GM12878 (cell line): ENCODE measurements around the gene DST. TPM values are rescaled to one million over a fixed set of nuclear protein-coding genes. Genes with fewer than 3 reads are reported as not detected.

Experiments used
- ATAC-seq: fragments of 200-7000 bp; cut with Tn5 transposase; 3 replicates; pipeline ENCODE4 v1.9.1; 2020; ENCODE audit warnings: mild to moderate bottlenecking, moderate library complexity
- BruUV-seq: library from RNA; stranded (reverse); fragments of 400-500 nt; replicated peaks from 2 replicates; lab custom pipeline; 2021; lab: Mats Ljungman, UMichigan
- CTCF ChIA-PET: fragments of 300-600 bp; sonication (Branson Sonifier 250); formaldehyde crosslinking; extraction: SDS; loops from one replicate; lab custom pipeline; 2021; ENCODE audit warnings: inconsistent platforms; lab: Yijun Ruan, JAX
- POLR2A ChIA-PET: fragments of 350-600 bp; formaldehyde crosslinking; extraction: SDS; loops from one replicate; lab custom pipeline; 2021; ENCODE audit warnings: inconsistent platforms; lab: Charles Lee
- RAD21 ChIA-PET: fragments of 300-600 bp; sonication (Branson Sonifier 250); formaldehyde crosslinking; loops from one replicate; lab custom pipeline; 2023; ENCODE audit warnings: antibody characterized with exemption; ENCODE audit not compliant: unreplicated experiment; lab: Charles Lee
- SMC1A ChIA-PET: fragments of 300-600 bp; sonication (Branson Sonifier 250); formaldehyde crosslinking; loops from one replicate; lab custom pipeline; 2023; ENCODE audit not compliant: unreplicated experiment, uncharacterized antibody; lab: Charles Lee
- DNase-seq: peaks from one replicate; pipeline ENCODE4 v3.0.0-alpha.2; 2011; ENCODE audit warnings: low read depth, low spot score
- FAIRE-seq: peaks from 3 replicates; lab custom pipeline; 2011; peaks lifted over from hg19 to GRCh38; lab: Jason Lieb, UNC
- H2AFZ ChIP-seq: 2 replicates; pipeline ENCODE4 v1.6.0; 2011; ENCODE audit warnings: low read depth, low read length, control low read depth; ENCODE audit not compliant: control insufficient read depth
- H3K27ac ChIP-seq: 2 replicates; pipeline ENCODE4 v1.5.1; 2011; ENCODE audit warnings: control low read depth; ENCODE audit not compliant: control insufficient read depth, insufficient read depth
- H3K27me3 ChIP-seq, 2 experiments: replicated peaks in 1 of 2; 2 replicates each; pipeline versions ENCODE4 v1.6.0 to v1.6.1; 2011; ENCODE audit warnings: low read length in 1 of 2; ENCODE audit not compliant: control insufficient read depth in 2 of 2, insufficient read depth in 2 of 2
- H3K36me3 ChIP-seq, 2 experiments: 2 replicates each; pipeline ENCODE4 v1.5.1; 2011; ENCODE audit warnings: low read length in 1 of 2; ENCODE audit not compliant: control insufficient read depth in 2 of 2, insufficient read depth in 2 of 2
- H3K4me1 ChIP-seq: 2 replicates; pipeline ENCODE4 v1.6.1; 2011; ENCODE audit warnings: mild to moderate bottlenecking, low read length, moderate library complexity, mixed read lengths; ENCODE audit not compliant: control insufficient read depth, insufficient read depth
- H3K4me2 ChIP-seq: 2 replicates; pipeline ENCODE4 v1.6.0; 2011; ENCODE audit warnings: control low read depth; ENCODE audit not compliant: control insufficient read depth, insufficient read depth
- H3K4me3 ChIP-seq: fragments of 200-600 bp; sonication (generic); 2 replicates; pipeline ENCODE4 v1.5.1; 2016
- H3K79me2 ChIP-seq: 2 replicates; pipeline ENCODE4 v1.6.0; 2011; ENCODE audit warnings: low read length; ENCODE audit not compliant: control insufficient read depth, insufficient read depth
- H3K9ac ChIP-seq: 2 replicates; pipeline ENCODE4 v1.8.0; 2011; ENCODE audit warnings: low read length, control low read depth, mixed read lengths; ENCODE audit not compliant: control insufficient read depth, insufficient read depth
- H3K9me3 ChIP-seq: replicated peaks from 3 replicates; pipeline ENCODE4 v1.5.1; 2011; ENCODE audit warnings: mild to moderate bottlenecking, low read length; ENCODE audit not compliant: control insufficient read depth, insufficient read depth
- H4K20me1 ChIP-seq: 2 replicates; pipeline ENCODE4 v1.6.0; 2011; ENCODE audit not compliant: control insufficient read depth, insufficient read depth
- E2F4 ChIP-seq: IDR thresholded peaks from 2 replicates; pipeline ENCODE4 v1.6.1; 2012; ENCODE audit warnings: low read depth, low read length, improper control_type of control experiment
- HDGF ChIP-seq: fragments of 450-650 bp; IDR thresholded peaks from 2 replicates; pipeline ENCODE4 v1.6.1; 2016; ENCODE audit warnings: antibody characterized with exemption
- IRF5 ChIP-seq: fragments of 450-650 bp; IDR thresholded peaks from 2 replicates; pipeline ENCODE4 v1.6.1; 2017; ENCODE audit warnings: borderline replicate concordance
- KAT2A ChIP-seq: conservative IDR thresholded peaks from 2 replicates; pipeline ENCODE4 v1.6.1; 2011; ENCODE audit warnings: low read depth, low read length; ENCODE audit not compliant: control insufficient read depth
- PML ChIP-seq: IDR thresholded peaks from 2 replicates; pipeline ENCODE4 v1.6.1; 2012; ENCODE audit warnings: low read length, inconsistent platforms
- SMARCA5 ChIP-seq: fragments of 450-650 bp; IDR thresholded peaks from 2 replicates; pipeline ENCODE4 v1.6.1; 2017; ENCODE audit warnings: mild to moderate bottlenecking
- SMC3 ChIP-seq: IDR thresholded peaks from 2 replicates; pipeline ENCODE4 v1.6.1; 2011; ENCODE audit warnings: low read length, improper control_type of control experiment, borderline replicate concordance
- YBX1 ChIP-seq: fragments of 450-650 bp; IDR thresholded peaks from 2 replicates; pipeline ENCODE4 v1.6.1; 2016; ENCODE audit warnings: antibody characterized with exemption
- ZBTB33 ChIP-seq: fragments of 450-650 bp; IDR thresholded peaks from 2 replicates; pipeline ENCODE4 v1.6.1; 2017; ENCODE audit warnings: mild to moderate bottlenecking
- ZNF622 ChIP-seq: fragments of 450-650 bp; IDR thresholded peaks from 2 replicates; pipeline ENCODE4 v1.6.1; 2017; ENCODE audit warnings: mild to moderate bottlenecking, inconsistent platforms
- WGBS: methylation state at CpG from one replicate; pipeline ENCODE4 v1.1.6; 2016; ENCODE audit warnings: low lambda C conversion rate; ENCODE audit not compliant: insufficient replicate concordance, insufficient coverage; ENCODE audit errors: missing lambda C conversion rate; 5-methylcytosine and 5-hydroxymethylcytosine counted together
- in situ Hi-C: fragments of 300-500 bp; cut with MboI; formaldehyde crosslinking; loops from 9 replicates; pipeline ENCODE4 v1.14.3; 2018; ENCODE audit warnings: mixed read lengths
- intact Hi-C: fragments of 100-400 bp; cut with micrococcal nuclease; formaldehyde crosslinking; loops from one replicate; pipeline ENCODE4 v1.14.2; 2022; ENCODE audit not compliant: unreplicated experiment
- polyA plus RNA-seq, 11 experiments: library from polyadenylated mRNA; depleted of rRNA in 4 of 11; unstranded in 6 of 11; stranded (reverse) in 5 of 11; fragments of >200 nt; fragmentation: Nextera tagmentation in 4 of 11; fragmentation: Illumina TruSeq in 1 of 11; extraction: Ambion mirVana in 4 of 11; extraction: Trizol in 1 of 11; gene quantifications; 1 replicate in 1 of 11; 2 replicates in 10 of 11; pipeline versions ENCODE4 v1.2.1 to v1.2.3, GENCODE V29; 2011 to 2016; ENCODE audit warnings: inconsistent platforms in 2 of 11, missing spikeins in 2 of 11, low read depth in 1 of 11
- total RNA-seq, 4 experiments: library from RNA; depleted of rRNA in 3 of 4; stranded (reverse); fragments of >200 nt in 3 of 4; fragmentation: Illumina TruSeq in 1 of 4; extraction: Trizol in 1 of 4; gene quantifications; 2 replicates each; pipeline versions ENCODE4 v1.2.1 to v1.2.3, GENCODE V29; 2013 to 2021

The DST gene
- total and polyA plus RNA-seq, 10 of the 15 experiments (the other 5 are each of a cell fraction or from before 2014, with no cell fraction given): 32.1 to 156 (median 75.0) TPM

GRCh38 chr6:56574292-56574691 lies 68.4 kb downstream of the DST start:
- Histone ChIP-seq H3K9ac (no peak overlapping the region), H3K4me3 (no peak overlapping the region), H4K20me1 (no peaks in the 10 kb centered on the region), H3K36me3 (peaks cover 0 to 13% of the 10 kb centered on the region in 2 experiments; a peak in 2 of 4 replicates)
- no peak for FAIRE-seq
- WGBS: 97% methylated on average over 2 of the region's 2 CpGs
- no peak for TF ChIP-seq E2F4
- no peak for TF ChIP-seq PML
- no peak for TF ChIP-seq KAT2A
- no peak for TF ChIP-seq ZNF622
- TF ChIP-seq HDGF: no peak
- TF ChIP-seq, all 136 proteins: peak for 0
- CTCF ChIA-PET: interaction anchor here (1.0 to 4.6 kb wide), 2 partner anchors 8 to 20 kb away, joined by 3 to 39 read pairs; no protein-coding TSS in a partner anchor
- intact Hi-C loops: no loop called here
- in situ Hi-C loops: no loop called here
- Histone ChIP-seq H3K27ac (no peak overlapping the region), H3K9me3 (no peaks in the 10 kb centered on the region), H3K4me2 (no peak overlapping the region), H3K79me2 (no peaks in the 10 kb centered on the region), H2AFZ (no peak overlapping the region), H3K4me1 (no peaks in the 10 kb centered on the region), H3K27me3 (no peaks in the 10 kb centered on the region)
- no TSS peak for BruUV-seq
- DNase-seq (no peak), ATAC-seq (no peak)
- RAD21 ChIA-PET: interaction anchor here (1.9 kb wide), 1 partner anchor 19 kb away, joined by 7 read pairs; no protein-coding TSS in a partner anchor
- POLR2A ChIA-PET: no interaction called here
- SMC1A ChIA-PET: interaction anchor here (1.5 to 1.9 kb wide), 2 partner anchors 14 to 19 kb away, joined by 5 to 7 read pairs; no protein-coding TSS in a partner anchor

GRCh38 chr6:56573624-56574023 lies 69.1 kb downstream of the DST start:
- peaks cover 0 to 14% of the 10 kb centered on the region in 2 experiments; a peak in 3 of 4 replicates for H3K36me3 ChIP-seq
- H3K9me3 ChIP-seq: no peaks in the 10 kb centered on the region
- no peaks in the 10 kb centered on the region for H3K79me2 ChIP-seq
- H2AFZ ChIP-seq: no peak overlapping the region
- no peak overlapping the region for H3K27ac ChIP-seq
- RAD21 ChIA-PET: interaction anchor here (1.1 kb wide), 1 partner anchor 20 kb away, joined by 5 read pairs; no protein-coding TSS in a partner anchor
- no peak overlapping the region for H3K4me3 ChIP-seq
- no peaks in the 10 kb centered on the region for H3K27me3 ChIP-seq
- no peak overlapping the region for H3K4me2 ChIP-seq
- H3K9ac ChIP-seq: no peak overlapping the region
- no peak for ATAC-seq
- CTCF ChIA-PET: interaction anchor here (0.6 to 1.4 kb wide), 7 partner anchors 19 to 306 kb away, joined by 3 to 7 read pairs (median 3); no protein-coding TSS in a partner anchor
- FAIRE-seq: no peak
- POLR2A ChIA-PET: no interaction called here
- 3% methylated on average over 2 of the region's 2 CpGs for WGBS
- intact Hi-C loops: no loop called here
- no peaks in the 10 kb centered on the region for H4K20me1 ChIP-seq
- no peak for DNase-seq
- H3K4me1 ChIP-seq: no peaks in the 10 kb centered on the region
- SMC1A ChIA-PET: interaction anchor here (0.9 to 1.5 kb wide), 3 partner anchors 9 to 278 kb away, joined by 3 to 5 read pairs (median 3); no protein-coding TSS in a partner anchor
- BruUV-seq: no TSS peak
- in situ Hi-C loops: no loop called here
- TF ChIP-seq SMC3: no peak
- no peak for TF ChIP-seq IRF5
- no peak for TF ChIP-seq YBX1
- TF ChIP-seq ZBTB33: no peak
- no peak for TF ChIP-seq SMARCA5
